GM23338 (cell line): ENCODE data around the gene YWHAH. TPM values are rescaled to one million over a fixed set of nuclear protein-coding genes. Genes with fewer than 3 reads are reported as not detected.

Experiments used
- ATAC-seq: fragments of 200-7000 bp; cut with Tn5 transposase; 3 replicates; pipeline ENCODE4 v1.9.1; 2020
- DNase-seq: peaks from one replicate; pipeline ENCODE4 v3.0.0-alpha.2; 2015; ENCODE audit warnings: low spot score
- H2AFZ ChIP-seq: fragments of 200-600 bp; sonication (generic); 2 replicates; pipeline ENCODE4 v1.8.0; 2016; ENCODE audit warnings: antibody characterized with exemption, mild to moderate bottlenecking, moderate library complexity
- H3F3A ChIP-seq: fragments of 200-600 bp; sonication (generic); replicated peaks from 2 replicates; pipeline ENCODE4 v1.8.0; 2017; ENCODE audit warnings: antibody characterized with exemption, mixed run types, low read depth
- H3K27ac ChIP-seq: fragments of 200-600 bp; sonication (generic); 2 replicates; pipeline ENCODE4 v1.6.1; 2016; ENCODE audit warnings: low read depth
- H3K27me3 ChIP-seq: fragments of 200-600 bp; sonication (generic); 2 replicates; pipeline ENCODE4 v1.8.0; 2016; ENCODE audit warnings: mild to moderate bottlenecking, mixed run types, moderate library complexity; ENCODE audit not compliant: insufficient read depth
- H3K36me3 ChIP-seq: fragments of 200-600 bp; sonication (generic); 2 replicates; pipeline ENCODE4 v1.8.0; 2016; ENCODE audit warnings: mild to moderate bottlenecking; ENCODE audit not compliant: insufficient read depth
- H3K4me1 ChIP-seq: fragments of 200-600 bp; sonication (generic); 2 replicates; pipeline ENCODE4 v1.8.0; 2016; ENCODE audit warnings: mild to moderate bottlenecking, moderate library complexity; ENCODE audit not compliant: insufficient read depth
- H3K4me2 ChIP-seq: fragments of 200-600 bp; sonication (generic); 2 replicates; pipeline ENCODE4 v1.7.1; 2017; ENCODE audit warnings: mixed run types
- H3K4me3 ChIP-seq: fragments of 200-600 bp; sonication (generic); 2 replicates; pipeline ENCODE4 v1.6.1; 2016; ENCODE audit warnings: mixed run types
- H3K79me2 ChIP-seq: fragments of 200-600 bp; sonication (generic); replicated peaks from 2 replicates; pipeline ENCODE4 v1.8.0; 2017; ENCODE audit warnings: mild to moderate bottlenecking; ENCODE audit not compliant: insufficient read depth
- H3K9me2 ChIP-seq: fragments of 200-600 bp; sonication (generic); 2 replicates; pipeline ENCODE4 v1.8.0; 2017; ENCODE audit not compliant: insufficient read depth
- H4K20me1 ChIP-seq: fragments of 200-600 bp; sonication (generic); replicated peaks from 2 replicates; pipeline ENCODE4 v1.8.0; 2017; ENCODE audit warnings: mild to moderate bottlenecking; ENCODE audit not compliant: insufficient read depth
- H3K27ac Mint-ChIP-seq: 2 replicates; pipeline ENCODE4 v1.8.0; 2020; ENCODE audit warnings: inconsistent platforms, mild to moderate bottlenecking, moderate library complexity, mixed read lengths
- H3K27me3 Mint-ChIP-seq: 3 replicates; pipeline ENCODE4 v1.8.0; 2022; ENCODE audit warnings: low read depth, mild to moderate bottlenecking, moderate library complexity, mixed read lengths, inconsistent platforms; ENCODE audit not compliant: insufficient read depth, poor library complexity
- H3K36me3 Mint-ChIP-seq: 3 replicates; pipeline ENCODE4 v1.8.0; 2021; ENCODE audit warnings: low read depth, mild to moderate bottlenecking, inconsistent platforms, moderate library complexity, mixed read lengths
- H3K4me1 Mint-ChIP-seq: 3 replicates; pipeline ENCODE4 v1.8.0; 2020; ENCODE audit warnings: mild to moderate bottlenecking, inconsistent platforms, mixed read lengths
- H3K4me3 Mint-ChIP-seq: 3 replicates; pipeline ENCODE4 v1.8.0; 2021; ENCODE audit warnings: moderate library complexity, mild to moderate bottlenecking, inconsistent platforms, mixed read lengths
- H3K9me3 Mint-ChIP-seq: 3 replicates; pipeline ENCODE4 v1.8.0; 2020; ENCODE audit warnings: moderate library complexity, mild to moderate bottlenecking, inconsistent platforms, mixed read lengths
- CREB1 ChIP-seq: fragments of 250-450 bp; sonication (Bioruptor Pico); IDR thresholded peaks from 2 replicates; pipeline ENCODE4 v1.5.0; 2020; ENCODE audit warnings: low read depth, mild to moderate bottlenecking, moderate library complexity
- POLR2AphosphoS5 ChIP-seq: IDR thresholded peaks from 2 replicates; pipeline ENCODE4 v1.6.1; 2016; ENCODE audit warnings: antibody characterized with exemption, low read depth
- REST ChIP-seq: IDR thresholded peaks from one replicate; pipeline ENCODE4 v1.6.1; 2018; ENCODE audit warnings: antibody characterized with exemption; ENCODE audit not compliant: unreplicated experiment
- ZNF114 ChIP-seq: fragments of 250-450 bp; sonication (Bioruptor Pico); IDR thresholded peaks from 2 replicates; pipeline ENCODE4 v1.5.0; 2020; ENCODE audit warnings: mild to moderate bottlenecking, moderate library complexity
- ZNF331 ChIP-seq: fragments of 250-450 bp; sonication (Bioruptor Pico); IDR thresholded peaks from 2 replicates; pipeline ENCODE4 v1.5.0; 2020; ENCODE audit warnings: low read depth, mild to moderate bottlenecking, moderate library complexity
- polyA plus RNA-seq: library from polyadenylated mRNA; unstranded; fragments of >200 nt; fragmentation: Nextera tagmentation; extraction: Ambion mirVana; gene quantifications from 2 replicates; pipeline ENCODE4 v1.2.1, GENCODE V29; 2016
- total RNA-seq: library from RNA; depleted of rRNA; stranded (reverse); fragments of >200 nt; shearing (Covaris generic); gene quantifications from 2 replicates; pipeline ENCODE4 v1.2.3, GENCODE V29; 2014
- TF ChIP-seq, protein P1 (sequence below), 2 experiments: fragments of 200-600 bp in 1 of 2; sonication (generic) in 1 of 2; conservative IDR thresholded peaks; 2 replicates each; pipeline versions ENCODE4 v1.5.1 to v1.6.1; 2016 to 2017; ENCODE audit warnings: antibody characterized with exemption in 2 of 2, low read depth in 2 of 2, mild to moderate bottlenecking in 2 of 2, moderate library complexity in 1 of 2

The YWHAH gene
- total and polyA plus RNA-seq, 2 experiments from 2014 or later = 277 to 283 TPM

DNA sequence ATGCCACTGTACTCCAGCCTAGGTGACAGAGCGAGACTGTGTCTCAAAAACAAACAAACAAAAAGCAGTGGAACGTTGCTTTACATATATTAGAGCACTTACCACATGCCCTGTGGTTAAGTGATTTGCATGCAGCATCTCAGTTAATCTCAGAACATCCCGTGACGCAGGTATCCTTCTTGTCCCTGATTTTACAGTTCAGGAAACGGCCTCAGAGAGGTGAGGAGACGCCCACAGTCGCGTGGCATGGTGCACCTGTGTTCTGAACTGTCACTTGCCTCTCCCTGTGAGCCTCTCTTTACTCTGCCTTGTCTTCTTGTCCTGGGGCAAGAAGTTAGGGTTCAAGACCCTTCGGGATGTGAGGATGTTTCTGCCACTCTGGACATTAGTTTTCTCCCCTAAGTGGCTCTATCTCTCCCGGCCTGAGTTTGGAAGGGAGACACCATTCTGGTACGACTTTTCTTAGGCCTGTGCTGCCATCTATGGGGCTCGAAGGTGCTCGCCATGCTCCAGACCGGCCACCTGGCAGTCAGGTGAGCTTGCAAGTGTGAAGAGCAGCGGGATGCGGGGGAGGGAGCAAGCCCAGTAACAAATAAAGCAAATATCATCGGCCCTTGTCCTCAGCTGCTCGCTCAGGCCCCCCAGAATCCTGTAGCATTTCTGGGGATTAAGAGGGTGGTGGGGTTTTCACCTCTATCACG lies 25.6 kb downstream of the YWHAH start:
- H3K27me3 ChIP-seq = 0 out of 2 replicates have a peak, but pooled peaks cover 3% of the 10 kb centered on the region
- Mint-ChIP-seq H3K27me3 (peaks cover 19% of the 10 kb centered on the region), H3K9me3 (no peaks in the 10 kb centered on the region; the same call in 2 of the 3 replicates), H3K4me3 (peak overlapping the region; percentile 88), H3K4me1 (peaks cover 3% of the 10 kb centered on the region; the same call in 2 of the 3 replicates), H3K27ac (peak overlapping the region; percentile 40; the same call in 1 of the 2 replicates), H3K36me3 (no peaks in the 10 kb centered on the region)
- no peak overlapping the region for H3K27ac ChIP-seq
- ATAC-seq (peak; percentile 92), DNase-seq (peak; percentile 95)
- H4K20me1 ChIP-seq = no peaks in the 10 kb centered on the region
- H3K4me2 ChIP-seq = peak overlapping the region; percentile 94
- no peaks in the 10 kb centered on the region for H3F3A ChIP-seq
- H3K4me1 ChIP-seq = no peaks in the 10 kb centered on the region
- H3K9me2 ChIP-seq = no peaks in the 10 kb centered on the region
- H2AFZ ChIP-seq = peak overlapping the region; percentile 100
- TF ChIP-seq, protein P1, sequence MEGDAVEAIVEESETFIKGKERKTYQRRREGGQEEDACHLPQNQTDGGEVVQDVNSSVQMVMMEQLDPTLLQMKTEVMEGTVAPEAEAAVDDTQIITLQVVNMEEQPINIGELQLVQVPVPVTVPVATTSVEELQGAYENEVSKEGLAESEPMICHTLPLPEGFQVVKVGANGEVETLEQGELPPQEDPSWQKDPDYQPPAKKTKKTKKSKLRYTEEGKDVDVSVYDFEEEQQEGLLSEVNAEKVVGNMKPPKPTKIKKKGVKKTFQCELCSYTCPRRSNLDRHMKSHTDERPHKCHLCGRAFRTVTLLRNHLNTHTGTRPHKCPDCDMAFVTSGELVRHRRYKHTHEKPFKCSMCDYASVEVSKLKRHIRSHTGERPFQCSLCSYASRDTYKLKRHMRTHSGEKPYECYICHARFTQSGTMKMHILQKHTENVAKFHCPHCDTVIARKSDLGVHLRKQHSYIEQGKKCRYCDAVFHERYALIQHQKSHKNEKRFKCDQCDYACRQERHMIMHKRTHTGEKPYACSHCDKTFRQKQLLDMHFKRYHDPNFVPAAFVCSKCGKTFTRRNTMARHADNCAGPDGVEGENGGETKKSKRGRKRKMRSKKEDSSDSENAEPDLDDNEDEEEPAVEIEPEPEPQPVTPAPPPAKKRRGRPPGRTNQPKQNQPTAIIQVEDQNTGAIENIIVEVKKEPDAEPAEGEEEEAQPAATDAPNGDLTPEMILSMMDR (conservative IDR thresholded peaks at IDR 0.05; ENCODE audit: low read depth in 2 of 2) = peak; percentile 77 to 94
- TF ChIP-seq REST = no peak
- H3K4me3 ChIP-seq = peak overlapping the region; percentile 85
- H3K79me2 ChIP-seq = no peaks in the 10 kb centered on the region
- H3K36me3 ChIP-seq = no peaks in the 10 kb centered on the region

GRCh38 chr22:31970490-31971444 lies 26.4 kb downstream of the YWHAH start:
- Histone ChIP-seq H3K27me3 (0 out of 2 replicates have a peak, but pooled peaks cover 3% of the 10 kb centered on the region), H3F3A (no peaks in the 10 kb centered on the region), H3K4me1 (no peaks in the 10 kb centered on the region), H3K79me2 (no peaks in the 10 kb centered on the region), H3K9me2 (no peaks in the 10 kb centered on the region), H2AFZ (peak overlapping the region; percentile 100), H4K20me1 (no peaks in the 10 kb centered on the region), H3K27ac (no peak overlapping the region), H3K4me3 (peak overlapping the region; percentile 85), H3K4me2 (peak overlapping the region; percentile 94), H3K36me3 (no peaks in the 10 kb centered on the region)
- ATAC-seq = peak; percentile 84
- peak; percentile 86 for DNase-seq
- Mint-ChIP-seq H3K27ac (peak overlapping the region; percentile 40; the same call in 1 of the 2 replicates), H3K27me3 (peaks cover 19% of the 10 kb centered on the region), H3K4me3 (peak overlapping the region; percentile 88), H3K4me1 (peaks cover 3% of the 10 kb centered on the region; the same call in 2 of the 3 replicates), H3K36me3 (no peaks in the 10 kb centered on the region), H3K9me3 (no peaks in the 10 kb centered on the region; the same call in 2 of the 3 replicates)
- TF ChIP-seq CREB1 (CRISPR knock-in tag) (peak; percentile 68), ZNF114 (CRISPR knock-in tag) (no peak), ZNF331 (CRISPR knock-in tag) (no peak), POLR2AphosphoS5 (0 out of 2 replicates have a peak, but pooled peaks have one; percentile 32)
- TF ChIP-seq, protein P1 (conservative IDR thresholded peaks at IDR 0.05; ENCODE audit: low read depth in 2 of 2) = peak; percentile 72 to 95
